GM21576 (cell line): Measurements from ENCODE around the gene KLK12.

Experiments used
- ATAC-seq: cut with Tn5 transposase; IDR thresholded peaks from one replicate; pipeline ENCODE4 v1.9.1; 2021; ENCODE audit warnings: mild to moderate bottlenecking, moderate library complexity; ENCODE audit not compliant: unreplicated experiment

Gene KLK12

DNA sequence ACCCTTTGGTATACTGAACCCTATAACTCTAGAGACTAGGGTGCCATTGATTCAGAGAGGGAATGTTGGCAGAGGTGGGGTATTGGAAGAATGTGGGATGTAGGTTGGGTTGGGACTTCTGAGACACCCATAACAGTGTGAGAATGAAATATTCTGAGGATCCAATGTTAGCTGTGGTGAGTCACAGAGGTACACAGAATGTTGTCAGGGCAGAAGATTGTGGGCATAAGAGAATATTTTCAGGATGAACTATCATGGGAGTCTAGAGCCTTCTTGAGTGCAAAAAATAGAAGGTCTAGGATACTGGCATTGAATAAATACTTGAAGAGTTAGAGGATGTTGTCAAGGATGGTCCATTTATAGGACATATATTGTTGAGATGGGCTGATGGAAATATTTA, 21.1 kb upstream of the KLK12 start:
- no peak for ATAC-seq

DNA sequence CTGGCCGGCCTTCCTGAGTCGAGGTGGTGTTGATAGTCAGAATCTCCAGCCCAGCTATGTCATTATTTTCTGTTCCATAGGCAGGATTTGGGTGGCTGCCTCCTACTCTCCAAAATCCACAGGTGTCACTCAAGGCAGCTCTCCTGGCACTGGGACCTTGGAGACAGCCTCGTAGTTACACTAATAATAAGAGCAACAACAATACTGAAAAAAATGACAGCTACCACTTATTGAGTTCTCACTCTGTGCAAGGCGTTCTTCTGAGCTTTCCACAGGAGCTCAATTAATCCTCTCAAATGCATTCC, 12.2 kb upstream of the KLK12 start:
- no peak for ATAC-seq

DNA sequence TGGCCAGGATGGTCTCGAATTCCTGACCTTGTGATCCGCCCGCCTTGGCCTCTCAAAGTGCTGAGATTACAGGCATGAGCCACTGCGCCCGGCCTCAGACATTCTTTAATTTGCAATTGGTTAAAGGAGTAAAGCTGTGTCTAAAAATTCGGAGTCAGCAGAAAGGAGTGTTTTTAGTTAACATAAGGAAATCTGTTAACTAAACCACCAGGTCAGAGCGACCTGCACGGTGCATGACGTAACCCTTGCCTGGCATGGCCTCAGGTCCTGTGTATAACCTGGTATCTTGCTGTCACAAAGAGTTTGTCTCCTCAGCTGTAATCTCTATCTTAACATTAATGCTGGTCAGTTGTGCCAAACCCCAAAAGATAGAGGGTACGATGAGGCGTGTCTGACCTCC, 9.5 kb upstream of the KLK12 start:
- ATAC-seq, result no peak

DNA sequence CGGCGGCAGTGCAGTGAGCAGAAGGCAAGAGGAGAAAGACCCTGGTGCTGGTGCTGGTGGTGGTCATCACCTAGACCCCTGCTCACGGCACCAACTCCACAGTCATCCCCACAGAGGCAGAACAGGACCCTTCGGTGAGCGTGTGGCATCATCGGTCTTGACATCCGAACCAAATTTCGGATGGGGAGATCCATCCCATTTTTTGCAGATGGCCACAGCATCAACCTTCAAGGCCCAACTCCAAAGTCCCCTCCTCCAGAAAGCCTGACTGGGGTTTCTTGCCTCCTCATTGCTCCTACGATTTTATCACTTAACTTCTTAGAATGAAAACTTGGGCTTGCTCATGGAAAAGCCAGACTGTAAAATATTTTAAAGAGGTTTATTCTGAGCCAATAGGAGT, 8.7 kb upstream of the KLK12 start:
- no peak for ATAC-seq

DNA sequence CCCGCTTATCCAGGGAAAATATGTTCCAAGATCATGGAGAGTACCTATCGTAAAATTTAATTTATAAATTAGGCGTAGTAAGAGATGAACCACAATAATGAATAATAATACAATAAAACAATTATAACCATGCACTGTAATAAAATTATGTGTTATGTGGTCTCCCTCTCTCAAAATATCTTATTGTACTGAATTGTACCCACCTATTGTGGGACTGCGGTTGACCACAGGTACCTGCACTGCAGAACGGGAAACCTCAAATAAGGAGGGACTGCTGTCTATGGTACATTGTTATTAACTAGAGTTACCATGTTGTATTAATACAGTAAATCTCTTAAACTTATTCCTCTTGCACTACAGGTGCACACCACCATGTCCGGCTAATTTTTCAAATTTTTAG, 5.3 kb upstream of the KLK12 start:
- no peak for ATAC-seq

DNA sequence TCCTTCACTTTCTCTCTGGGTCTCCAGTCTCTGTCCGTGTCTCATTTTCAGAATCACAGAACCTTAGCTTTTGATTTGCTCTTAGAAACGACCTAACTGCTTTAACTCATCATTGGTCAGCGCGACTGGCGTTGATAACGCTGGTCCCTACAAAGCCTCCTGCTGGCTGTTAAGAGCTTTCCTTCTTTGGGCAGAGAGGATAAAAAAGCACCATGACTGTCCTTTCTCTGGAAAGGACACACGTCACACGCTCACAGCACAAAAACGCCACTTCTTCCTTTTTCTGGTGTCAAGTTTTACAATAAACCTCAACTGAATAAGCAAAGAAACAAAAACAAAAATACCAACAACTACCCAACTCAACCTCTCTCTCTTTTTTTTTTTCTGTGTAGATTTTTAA, 1.7 kb upstream of the KLK12 start:
- no peak for ATAC-seq

DNA sequence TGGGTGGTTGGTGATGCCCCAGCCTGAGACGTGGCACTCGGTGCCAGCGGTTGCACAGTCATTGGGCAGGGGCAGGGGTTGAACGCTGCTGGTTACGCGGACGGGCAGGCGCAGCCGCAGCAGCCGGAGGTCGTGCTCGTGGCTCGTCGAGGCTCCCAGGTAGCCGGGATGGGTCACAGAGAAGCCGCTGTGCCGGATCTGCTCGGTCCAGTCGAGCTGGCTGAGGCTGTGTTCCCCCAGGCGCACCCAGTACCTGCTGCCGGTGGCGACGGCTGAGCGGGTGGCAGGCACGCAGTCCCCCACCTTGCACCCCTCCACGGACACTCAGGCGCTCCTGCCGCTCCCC, 2.9 kb downstream of the KLK12 start:
- no peak for ATAC-seq

DNA sequence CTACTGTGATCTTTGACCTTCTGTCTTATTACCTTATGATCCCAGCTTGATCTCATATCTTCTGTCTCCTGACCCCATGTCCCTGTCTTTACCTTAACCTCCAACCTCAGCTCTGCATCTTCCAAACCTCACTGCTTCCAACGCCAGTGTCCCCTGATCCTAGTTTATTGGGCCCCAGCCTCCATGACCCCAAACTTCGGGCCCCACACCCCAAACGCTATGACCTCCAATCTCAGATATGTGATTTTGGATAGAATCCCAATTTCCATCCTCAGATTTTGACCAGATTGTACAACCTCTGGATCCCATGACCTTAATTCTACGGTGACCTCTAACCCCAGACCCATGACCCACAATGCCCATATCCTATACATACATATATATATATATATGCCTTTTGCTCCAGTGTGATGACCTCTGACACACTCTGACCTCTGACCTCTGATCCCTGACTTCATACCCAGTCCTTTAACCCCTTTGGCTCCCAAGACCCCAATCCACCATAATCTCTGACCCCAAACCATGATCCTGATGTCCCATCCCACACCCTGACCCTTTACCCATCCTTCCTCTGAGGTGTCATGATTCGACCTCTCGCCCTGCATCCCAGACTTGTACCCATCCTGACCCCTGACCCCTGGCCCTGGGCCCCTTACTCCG, 3.5 kb downstream of the KLK12 start:
- ATAC-seq, result no peak

DNA sequence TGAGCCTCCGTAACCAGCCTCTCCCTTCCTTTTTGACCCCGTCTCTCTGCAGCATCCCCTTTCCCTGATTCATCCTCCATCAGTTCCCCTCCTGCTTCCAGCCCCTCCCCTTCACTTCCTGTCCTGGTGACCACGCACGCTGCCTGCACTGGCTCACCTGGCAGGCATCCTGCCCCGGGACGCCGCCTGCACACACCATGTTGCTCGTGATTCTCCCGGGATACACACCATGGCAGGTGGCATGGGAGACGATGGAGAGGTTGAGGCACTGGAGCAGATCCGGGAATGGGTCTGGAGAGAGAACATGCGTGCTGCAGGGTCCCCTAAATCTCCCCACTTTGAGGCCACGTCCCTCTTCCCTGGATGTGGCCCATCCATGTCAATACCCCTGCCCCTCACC, 4.2 kb downstream of the KLK12 start:
- ATAC-seq, result no peak

DNA sequence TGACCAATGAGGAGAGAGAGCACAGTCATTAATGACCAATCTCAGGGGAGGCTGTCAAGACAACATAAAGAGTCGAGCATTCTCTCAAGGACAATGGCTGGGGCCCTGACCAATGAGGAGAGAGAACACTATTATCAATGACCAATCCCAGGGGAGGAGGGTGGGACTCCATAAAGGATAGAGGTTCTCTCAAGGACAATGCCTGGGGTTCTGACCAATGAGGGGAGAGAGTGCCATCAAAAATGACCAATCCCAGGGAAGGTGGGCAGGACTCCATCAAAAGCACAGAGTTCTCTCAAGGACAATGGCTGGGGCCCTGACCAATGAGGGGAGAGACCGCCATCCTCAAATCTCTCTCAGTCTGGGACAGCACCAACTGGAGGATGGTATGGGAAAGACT, 5.1 kb downstream of the KLK12 start:
- ATAC-seq, result no peak

DNA sequence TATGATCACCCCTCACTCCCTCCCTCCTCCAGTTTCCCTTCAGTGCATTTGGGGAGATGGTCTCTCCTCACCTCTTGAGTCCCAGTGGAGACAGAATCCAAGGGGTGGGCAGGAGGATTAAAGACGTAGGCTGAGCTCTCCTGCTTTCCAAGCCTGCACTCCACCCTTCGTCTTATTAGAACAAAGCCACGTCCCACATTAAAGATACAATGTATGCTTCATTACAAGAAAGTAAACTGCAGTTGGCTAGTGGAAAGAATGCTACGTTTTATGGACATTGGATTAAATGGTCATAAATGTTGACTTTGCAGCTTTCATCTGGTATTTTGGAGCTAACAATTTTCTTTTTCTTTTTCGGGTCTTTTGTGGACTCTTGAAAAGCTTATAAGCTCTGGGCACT, 6.9 kb downstream of the KLK12 start:
- ATAC-seq, result no peak

DNA sequence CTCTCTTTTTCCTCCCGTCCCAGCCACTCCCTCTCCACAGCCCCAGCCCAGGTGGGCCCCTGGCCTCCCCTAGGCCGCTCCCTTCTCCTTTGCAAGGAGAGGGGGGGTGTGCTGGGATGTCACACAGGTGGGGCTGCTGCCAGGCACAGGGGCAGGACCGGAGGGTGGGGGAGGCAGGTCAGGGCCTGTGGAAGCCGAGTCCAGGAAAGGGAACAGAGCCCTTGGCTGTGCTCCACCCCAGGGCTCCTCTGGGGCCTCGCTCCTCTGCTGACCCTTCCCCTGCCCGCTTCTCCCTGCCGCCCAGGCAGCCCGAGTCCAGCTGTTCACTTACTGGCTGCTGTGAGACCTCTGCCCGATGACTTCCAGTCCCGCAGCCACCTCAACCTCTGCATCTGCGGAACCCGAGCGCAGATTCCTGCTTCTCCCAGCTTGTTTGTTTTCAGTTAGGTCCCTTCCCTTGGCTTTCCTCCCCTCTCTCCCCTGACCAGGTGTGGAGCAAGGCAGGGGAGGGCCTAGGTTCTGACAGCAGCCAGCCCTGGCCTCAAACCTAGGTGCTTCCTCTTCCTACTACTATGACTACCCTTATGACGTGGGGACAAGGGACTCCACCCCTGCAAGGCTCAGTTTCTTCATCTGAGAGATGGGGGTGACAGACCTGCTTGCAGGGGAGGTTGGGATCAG, 7.5 kb downstream of the KLK12 start:
- ATAC-seq, result no peak

DNA sequence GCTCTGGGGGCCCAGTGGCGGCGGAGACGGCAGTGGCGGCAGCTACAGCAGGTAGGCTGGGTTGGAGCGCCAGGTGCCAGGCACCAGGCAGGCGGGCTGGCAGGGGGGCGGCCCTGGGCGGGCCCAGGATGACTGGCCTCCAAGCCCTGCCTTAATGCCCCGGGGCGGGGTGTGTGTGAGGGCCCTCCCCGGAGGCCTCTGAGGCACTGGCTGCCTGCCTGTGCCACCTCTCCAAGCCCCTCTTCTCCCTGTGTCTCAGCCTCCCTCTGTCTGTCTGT, 8.3 kb downstream of the KLK12 start, which contains the start of gene KLK11:
KLK11 (minus strand) TSS at position 63 of the 278 bp plus-strand sequence. CDS start 985 bp downstream, outside the sequence.
- no peak for ATAC-seq

DNA sequence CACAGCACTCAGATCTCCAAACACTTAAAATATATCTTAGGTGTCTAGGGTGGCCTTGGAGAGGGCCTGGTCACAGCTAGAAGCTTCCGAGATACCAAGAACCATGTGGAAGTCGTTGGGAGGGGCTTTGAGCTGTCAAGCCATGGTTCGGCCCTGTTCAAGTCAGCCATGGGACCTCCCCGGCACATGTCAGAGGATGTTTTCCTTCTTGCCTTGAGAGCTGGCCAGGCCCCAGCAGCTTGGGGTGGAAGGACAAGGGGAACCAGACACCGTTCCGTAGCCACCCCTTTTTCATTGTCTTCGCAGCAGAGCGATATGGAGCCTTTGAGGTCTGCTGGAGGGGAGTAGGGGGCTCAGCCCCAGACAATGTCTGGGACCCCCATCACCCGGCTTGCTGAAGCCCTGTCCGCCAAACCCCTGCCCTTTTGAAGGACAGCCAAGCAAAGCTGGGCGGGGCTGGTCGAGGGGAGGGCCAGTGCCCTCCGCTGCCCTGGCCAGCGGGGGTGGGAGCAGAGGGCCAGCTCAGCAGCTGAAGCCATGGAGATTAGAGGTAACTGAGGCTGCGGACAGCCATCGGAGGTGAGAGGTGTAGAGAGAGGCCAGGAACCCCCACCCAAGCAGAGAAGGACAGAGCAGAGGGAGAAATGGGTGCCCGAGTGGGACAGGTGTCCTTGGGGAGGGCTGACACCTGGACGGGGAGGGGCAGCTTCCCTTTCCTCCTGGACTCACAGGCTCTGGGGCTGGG, 8.8 kb downstream of the KLK12 start:
- ATAC-seq, result no peak

DNA sequence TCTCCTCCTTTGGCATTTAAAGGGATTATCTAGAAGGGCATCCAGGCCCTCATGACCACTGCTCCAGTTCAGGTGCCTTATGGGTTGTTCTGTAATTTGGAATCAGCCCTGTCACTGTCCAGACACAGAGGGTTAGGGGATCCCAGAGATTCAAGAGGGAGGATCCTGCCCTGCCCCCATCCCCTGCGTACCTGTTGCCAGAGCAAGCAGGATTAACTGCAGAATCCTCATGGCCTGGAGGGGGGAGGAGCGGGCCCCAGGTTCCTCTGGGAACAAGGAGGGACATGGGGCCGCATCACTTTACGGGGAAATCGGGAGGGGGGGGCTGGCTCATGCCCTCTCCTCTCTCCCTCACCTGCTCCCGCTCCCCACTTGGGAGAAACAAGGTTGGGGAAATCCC, 9.4 kb downstream of the KLK12 start:
- ATAC-seq, result no peak

DNA sequence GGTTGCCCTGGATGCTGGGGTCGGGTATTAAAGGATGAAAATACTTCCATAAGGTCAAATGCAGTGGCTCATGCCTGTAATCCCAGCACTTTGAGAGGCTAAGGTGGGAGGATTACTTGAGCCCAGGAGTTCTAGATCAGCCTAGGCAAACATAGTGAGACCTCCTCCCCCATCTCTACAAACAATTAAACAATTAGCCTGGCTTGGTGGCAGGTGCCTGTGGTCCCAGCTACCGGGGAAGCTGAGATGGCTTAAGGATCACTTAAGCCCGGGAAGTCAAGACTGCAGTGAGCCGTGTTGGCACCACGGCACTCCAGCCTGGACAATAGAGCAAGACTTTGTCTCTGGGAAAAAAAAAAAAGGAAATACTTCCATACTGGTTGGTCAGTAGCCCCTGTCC, 9.9 kb downstream of the KLK12 start:
- ATAC-seq, result no peak

DNA sequence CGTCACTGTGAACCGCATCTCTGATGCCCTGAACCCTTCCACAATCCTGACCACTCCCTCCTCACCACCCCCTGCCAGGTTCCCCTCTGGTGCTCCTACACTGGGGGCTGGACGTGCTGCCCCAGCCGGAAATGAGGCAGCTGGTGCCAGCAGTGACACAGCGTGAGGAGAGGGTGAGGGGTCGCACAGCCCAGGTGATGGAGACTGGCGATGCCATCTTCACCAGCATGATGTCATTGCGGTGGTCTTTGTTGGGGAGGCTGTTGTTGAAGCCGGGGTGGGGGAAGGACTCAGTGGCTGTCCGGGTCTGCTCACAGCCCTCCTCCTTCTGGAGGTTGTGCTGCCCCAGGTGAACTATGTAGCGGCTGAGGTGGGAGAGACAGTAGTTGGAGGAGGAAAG, 10.9 kb downstream of the KLK12 start:
- ATAC-seq, result no peak

DNA sequence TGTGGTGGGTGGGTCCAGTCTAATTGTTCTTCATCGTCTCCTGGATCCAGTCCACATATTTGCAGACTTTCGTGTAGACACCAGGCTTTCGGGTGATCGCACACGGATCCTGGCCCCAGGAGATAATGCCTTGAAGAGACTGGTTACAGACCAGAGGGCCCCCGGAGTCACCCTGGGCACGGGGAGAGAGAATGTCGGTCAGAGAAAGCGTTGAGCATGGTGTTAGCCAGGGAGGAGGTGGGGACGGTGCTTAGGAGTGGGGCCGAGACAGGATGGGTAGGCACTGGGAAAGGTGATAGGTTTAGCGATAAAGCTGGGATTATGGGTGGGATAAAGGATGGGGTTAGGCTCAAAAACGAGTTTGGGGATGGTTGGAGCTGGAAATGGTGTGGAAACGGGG, 12.3 kb downstream of the KLK12 start:
- no peak for ATAC-seq

DNA sequence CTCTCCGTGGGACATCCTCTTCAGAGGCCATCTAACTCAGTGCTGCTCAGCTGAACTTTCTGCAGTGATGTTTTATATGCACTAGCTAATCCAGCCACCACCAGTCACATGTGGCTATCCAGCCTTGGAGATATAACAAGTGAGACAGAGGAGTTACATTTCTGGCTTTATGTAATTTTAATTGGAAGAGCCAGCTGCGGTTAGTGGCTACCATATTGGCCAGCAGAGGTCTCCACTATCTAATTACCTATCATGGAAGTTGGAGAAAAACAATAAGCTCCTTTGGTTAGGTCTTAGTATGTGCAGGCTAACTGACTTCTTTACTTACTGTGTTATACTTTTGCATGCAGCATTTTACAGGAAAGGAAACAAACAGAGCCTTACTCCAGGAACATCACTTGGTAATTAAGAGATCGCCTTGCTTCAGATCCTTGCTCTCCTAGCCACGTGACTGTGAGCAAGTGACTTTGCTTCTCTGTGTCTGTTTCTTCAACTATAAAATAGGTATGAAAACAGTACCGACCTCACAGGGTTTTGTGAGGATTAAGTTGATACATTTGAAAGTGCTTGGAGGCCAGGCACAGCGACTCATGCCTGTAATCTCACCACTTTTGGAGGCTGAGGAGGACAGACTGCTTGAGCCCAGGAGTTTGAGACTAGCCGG, 13.7 kb downstream of the KLK12 start:
- no peak for ATAC-seq

DNA sequence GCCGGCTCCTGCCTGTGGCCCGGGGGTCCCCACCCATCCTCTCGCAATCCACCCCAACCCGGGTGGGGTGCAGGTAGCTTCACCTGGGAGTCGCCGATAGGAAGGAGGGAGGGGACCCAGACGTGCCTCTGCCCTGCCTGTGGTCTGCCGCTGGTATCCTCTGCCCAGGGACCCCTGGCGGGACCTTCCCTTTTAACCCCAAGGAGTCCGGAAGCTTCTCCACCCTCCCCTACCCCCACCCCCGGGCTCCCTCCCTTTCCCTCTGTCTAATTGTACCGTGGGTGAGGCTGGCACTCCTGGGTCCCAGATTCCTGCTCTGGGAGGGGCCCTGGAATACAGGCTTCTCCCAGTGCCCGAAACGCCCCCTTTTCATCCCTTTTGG, 15.3 kb downstream of the KLK12 start, which contains the start of gene KLK10:
KLK10 (minus strand) TSS at position 166 of the 382 bp plus-strand sequence. CDS start 579 bp downstream, outside the sequence.
- ATAC-seq, result no peak

DNA sequence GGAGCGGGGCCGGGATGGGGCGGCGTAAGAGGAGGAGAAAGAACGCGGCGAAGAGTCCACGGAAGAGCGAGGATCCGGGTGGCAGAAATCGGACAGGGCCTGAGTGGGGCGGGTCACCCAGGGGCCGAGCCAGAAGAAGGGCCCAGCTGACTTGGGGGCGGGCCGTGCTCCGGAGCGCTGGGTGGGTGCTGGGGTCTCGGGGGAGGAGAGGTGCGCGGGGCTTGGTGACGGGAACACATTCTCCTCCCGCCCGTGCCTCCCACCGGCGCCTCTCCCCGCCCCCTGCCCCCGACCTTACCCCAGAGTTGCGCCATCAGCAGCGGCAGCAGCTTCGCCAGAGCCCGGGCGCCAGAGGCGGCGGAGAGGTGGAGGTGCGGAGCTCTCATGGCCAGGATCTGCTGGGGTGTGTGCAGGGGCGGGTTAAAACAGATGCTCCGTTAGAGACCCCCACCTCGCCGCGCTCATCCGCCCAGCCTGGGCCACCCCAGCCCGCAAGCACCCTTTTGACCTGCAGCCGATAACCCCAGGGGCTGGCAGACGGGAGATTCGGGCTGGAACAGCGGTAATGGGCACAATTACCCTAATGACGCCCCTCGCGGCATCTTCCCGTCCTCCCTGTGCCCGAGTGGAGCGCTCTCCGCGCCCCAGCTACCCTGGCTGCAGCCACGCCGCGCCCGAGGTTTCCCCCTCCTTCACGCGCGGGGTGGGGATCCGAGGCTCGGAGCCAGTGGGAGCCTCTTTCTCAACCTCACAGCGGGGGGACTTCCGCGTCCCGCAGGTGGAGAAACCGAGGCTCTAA, 15.9 kb downstream of the KLK12 start:
- no peak for ATAC-seq
